Epithelial cell of proximal tubule (primary cell): Measurements from ENCODE around the gene ARHGEF16. TPM values are rescaled to one million over a fixed set of nuclear protein-coding genes. Genes with fewer than 3 reads are reported as not detected.

Experiments used
- DNase-seq: peaks from one replicate; pipeline ENCODE4 v3.0.0-alpha.2; 2011; ENCODE audit warnings: low read depth
- H3K4me3 ChIP-seq: 2 replicates; pipeline ENCODE4 v1.5.1; 2011; ENCODE audit warnings: low read depth, mild to moderate bottlenecking, low read length
- total RNA-seq: library from RNA; depleted of rRNA; stranded (reverse); fragments of >200 nt; gene quantifications from 2 replicates; pipeline ENCODE4 v1.2.3, GENCODE V29; 2015
- TF ChIP-seq, protein P1 (sequence below): conservative IDR thresholded peaks from 2 replicates; pipeline ENCODE4 v1.5.1; 2012; ENCODE audit warnings: low read depth, mild to moderate bottlenecking, low read length

ARHGEF16 gene
- 27.1 and 36.6 TPM in 2 replicates for total RNA-seq

DNA sequence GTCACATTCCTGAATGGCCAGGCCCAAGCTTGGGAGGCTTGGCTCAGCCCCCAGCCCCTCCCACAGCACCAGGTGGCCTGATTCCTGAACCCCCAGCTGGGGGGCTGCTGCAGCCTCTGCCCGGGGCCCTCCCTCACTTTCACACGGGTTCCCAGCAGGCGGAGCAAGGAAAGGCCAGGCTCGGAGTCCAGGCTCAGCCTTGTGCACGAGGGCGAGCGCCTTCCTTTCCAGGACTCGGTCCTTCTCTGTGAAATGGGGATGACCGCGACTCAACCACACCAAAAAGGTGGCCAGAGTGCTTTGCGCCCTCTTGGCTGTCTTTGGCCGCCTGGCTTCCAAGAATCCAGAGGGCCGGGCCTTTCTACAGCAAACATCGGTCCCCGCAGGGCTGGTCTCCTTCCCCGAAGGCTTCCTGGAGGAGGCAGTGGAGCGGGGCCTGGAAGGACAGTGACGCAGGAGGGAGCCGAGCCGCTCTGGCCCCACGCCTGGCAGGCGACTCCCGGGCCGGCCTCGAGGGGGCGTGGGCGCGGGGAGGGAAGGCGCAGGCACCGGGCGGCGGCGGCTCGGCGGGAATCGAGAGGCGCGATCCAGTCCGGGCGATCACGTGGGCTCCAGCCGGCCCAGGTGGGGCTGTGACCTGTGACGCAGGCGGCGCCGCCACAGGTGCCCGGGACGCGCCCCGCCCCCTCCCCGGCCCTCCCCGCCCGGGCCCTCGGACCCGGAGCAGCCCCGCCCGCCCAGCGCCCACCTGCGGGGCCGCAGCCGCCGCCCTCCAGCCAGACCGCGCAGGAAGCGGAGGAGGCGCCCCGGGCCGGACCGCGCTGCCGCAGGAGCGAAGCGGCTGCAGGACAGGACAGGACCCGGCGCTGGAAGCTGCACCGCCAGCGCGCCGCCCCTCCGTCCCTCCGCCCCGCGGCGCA is at the start of gene ARHGEF16:
Gene ARHGEF16 (plus strand): TSS at position 775 of the 920 bp plus-strand sequence. CDS start 8,420 bp downstream, outside the sequence.
- DNase-seq: no peak
- TF ChIP-seq, protein P1, sequence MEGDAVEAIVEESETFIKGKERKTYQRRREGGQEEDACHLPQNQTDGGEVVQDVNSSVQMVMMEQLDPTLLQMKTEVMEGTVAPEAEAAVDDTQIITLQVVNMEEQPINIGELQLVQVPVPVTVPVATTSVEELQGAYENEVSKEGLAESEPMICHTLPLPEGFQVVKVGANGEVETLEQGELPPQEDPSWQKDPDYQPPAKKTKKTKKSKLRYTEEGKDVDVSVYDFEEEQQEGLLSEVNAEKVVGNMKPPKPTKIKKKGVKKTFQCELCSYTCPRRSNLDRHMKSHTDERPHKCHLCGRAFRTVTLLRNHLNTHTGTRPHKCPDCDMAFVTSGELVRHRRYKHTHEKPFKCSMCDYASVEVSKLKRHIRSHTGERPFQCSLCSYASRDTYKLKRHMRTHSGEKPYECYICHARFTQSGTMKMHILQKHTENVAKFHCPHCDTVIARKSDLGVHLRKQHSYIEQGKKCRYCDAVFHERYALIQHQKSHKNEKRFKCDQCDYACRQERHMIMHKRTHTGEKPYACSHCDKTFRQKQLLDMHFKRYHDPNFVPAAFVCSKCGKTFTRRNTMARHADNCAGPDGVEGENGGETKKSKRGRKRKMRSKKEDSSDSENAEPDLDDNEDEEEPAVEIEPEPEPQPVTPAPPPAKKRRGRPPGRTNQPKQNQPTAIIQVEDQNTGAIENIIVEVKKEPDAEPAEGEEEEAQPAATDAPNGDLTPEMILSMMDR: peak; percentile 40
- H3K4me3 ChIP-seq: peak within 1 kb of the TSS; percentile 64

DNA sequence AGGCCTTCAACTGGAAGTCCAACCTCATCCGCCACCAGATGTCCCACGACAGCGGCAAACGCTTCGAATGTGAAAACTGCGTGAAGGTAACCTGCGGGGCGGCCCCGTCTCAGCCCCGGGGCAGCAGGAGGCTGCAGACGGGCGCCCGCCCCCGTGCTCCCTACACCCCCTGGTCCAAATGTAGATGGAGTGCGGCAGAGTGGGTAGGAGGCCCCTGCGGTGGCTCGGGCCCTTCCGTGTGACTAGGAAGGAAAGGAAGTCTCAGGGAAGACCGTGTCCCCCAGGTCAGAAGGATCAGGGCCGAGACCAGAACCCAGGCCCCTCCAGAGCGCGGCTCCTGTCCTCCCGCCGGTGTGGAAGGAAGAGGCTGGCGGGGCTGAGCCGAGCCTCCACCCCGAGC is 49.7 kb upstream of the ARHGEF16 start:
- TF ChIP-seq, protein P1: no peak
- H3K4me3 ChIP-seq: no peak overlapping the region
- no peak for DNase-seq

DNA sequence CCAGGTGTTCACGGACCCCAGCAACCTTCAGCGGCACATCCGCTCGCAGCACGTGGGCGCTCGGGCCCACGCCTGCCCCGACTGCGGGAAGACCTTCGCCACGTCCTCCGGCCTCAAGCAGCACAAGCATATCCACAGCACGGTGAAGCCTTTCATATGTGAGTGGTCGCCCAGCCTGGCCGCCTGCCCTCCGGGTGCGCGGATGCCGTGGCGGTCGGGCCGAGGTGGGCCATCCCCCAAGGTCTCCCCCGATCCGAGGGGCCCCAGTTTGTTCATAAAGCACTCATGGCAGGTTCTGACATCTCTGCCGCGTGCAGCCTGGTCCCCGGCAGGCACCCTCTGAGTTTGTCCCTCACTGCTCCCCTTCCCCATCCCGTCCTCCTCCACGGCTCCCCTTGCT is 49.0 kb upstream of the ARHGEF16 start:
- DNase-seq: no peak
- TF ChIP-seq, protein P1: no peak
- no peak overlapping the region for H3K4me3 ChIP-seq

DNA sequence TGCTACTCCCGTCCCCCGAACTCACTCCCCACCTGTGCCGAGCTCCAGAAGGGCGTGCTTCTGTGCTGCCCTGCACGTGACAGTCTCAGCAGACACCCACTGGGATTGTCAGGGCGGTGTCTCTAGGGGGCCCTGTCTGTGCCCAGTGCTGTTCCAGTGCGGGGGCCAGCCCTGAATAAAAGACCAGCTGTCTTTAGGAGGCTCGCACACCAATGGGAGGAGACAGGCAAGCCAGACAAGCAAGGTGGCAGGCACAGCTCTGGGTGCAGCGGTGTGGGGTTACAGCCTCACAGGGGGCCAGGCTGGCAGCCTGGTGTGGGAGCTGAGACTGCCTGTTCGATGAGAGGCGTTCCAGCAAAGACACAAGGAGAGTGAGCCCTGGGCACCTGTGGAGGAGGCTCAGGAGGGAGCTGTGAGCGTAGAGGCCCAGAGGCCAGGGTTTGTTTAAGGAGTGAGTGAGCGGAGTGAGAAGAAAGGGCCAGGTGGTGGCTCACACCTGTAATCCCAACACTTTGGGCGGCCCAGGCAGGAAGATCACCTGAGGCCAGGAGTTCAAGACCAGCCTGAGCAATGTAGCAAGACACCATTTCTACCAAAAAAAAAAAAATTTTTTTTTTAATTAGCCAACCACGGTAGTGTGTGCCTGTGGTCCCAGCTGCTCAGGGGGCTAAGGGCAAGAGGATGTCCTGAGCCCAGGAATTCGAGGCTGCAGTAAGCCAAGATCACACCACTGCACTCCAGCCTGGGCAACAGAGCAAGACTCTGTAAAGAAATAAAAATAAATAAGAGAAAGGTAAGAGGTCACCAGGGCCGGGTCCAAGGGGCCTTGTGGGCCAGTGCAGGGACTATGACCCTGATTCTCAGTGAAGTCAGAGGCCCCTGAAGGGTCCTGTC is 48.2 kb upstream of the ARHGEF16 start:
- H3K4me3 ChIP-seq: no peak overlapping the region
- no peak for DNase-seq
- TF ChIP-seq, protein P1: no peak

DNA sequence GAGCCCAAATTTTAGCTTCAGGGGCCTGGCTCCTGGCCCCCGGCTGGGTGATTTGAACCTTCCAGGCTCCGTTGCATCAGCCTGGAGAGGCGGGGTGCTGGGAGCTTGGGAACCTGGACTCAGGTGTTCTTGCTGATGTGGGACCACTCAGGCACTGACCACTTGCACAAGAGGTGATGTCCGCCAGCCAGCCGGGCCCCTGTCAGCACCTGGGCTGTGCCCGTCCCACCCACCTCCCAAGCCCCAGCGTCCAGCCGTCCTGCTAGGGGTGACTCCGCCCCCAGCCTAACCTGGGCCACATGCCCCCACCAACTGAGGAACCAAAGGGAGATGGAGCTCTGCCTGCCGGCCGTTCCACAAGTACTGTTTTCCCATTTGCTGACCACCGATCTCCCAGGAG is 47.4 kb upstream of the ARHGEF16 start:
- H3K4me3 ChIP-seq: no peak overlapping the region
- no peak for DNase-seq
- TF ChIP-seq, protein P1: no peak

DNA sequence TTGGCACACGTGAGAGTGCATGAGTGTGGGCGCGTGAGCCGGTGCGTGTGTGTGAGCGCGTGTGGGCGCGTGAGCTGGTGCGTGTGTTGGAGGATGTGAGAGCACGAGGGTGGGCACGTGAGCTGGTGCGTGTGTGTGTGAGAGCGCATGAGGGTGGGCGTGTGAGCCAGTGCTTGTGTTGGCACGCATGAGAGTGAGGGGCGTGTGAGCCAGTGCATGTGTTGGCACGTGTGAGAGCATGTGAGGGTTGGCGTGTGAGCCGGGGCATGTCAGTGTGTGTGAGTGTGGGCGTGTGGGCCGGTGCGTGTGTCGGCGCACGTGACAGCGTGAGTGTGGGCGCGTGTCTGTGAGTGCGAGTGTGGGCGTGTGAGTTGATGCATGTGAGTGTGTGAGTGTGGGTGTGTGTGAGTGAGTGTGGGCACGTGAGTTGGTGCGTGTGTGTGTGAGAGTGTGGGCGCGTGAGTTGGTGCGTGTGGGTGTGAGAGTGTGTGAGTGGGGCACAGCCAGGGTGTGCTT is 45.7 kb upstream of the ARHGEF16 start:
- H3K4me3 ChIP-seq: no peak overlapping the region
- no peak for DNase-seq
- TF ChIP-seq, protein P1: no peak
